AG09319 (cell line): ENCODE results near the gene UBAP2.

Source experiments
- DNase-seq: peaks from one replicate; pipeline ENCODE4 v3.0.0-alpha.2; 2010; ENCODE audit warnings: low read depth; ENCODE audit errors: extremely low read depth
- CTCF ChIP-seq: IDR thresholded peaks from 2 replicates; pipeline ENCODE4 v1.5.1; 2011; ENCODE audit warnings: low read depth, mild to moderate bottlenecking, inconsistent platforms, low read length, moderate library complexity

The UBAP2 gene

GRCh38 chr9:33931326-33931725 lies 117.4 kb downstream of the UBAP2 start:
- no peak for DNase-seq
- TF ChIP-seq CTCF = no peak

- no peak for TF ChIP-seq CTCF
- DNase-seq = no peak
Measured at GRCh38 chr9:33927694-33928093, 121.0 kb downstream of the UBAP2 start.

- no peak for DNase-seq
- no peak for TF ChIP-seq CTCF
Measured at GRCh38 chr9:33926746-33927485, 121.8 kb downstream of the UBAP2 start.

GRCh38 chr9:33924978-33925797 lies 123.5 kb downstream of the UBAP2 start:
- no peak for DNase-seq
- peak; percentile 79 for TF ChIP-seq CTCF

GRCh38 chr9:33923998-33924701 lies 124.5 kb downstream of the UBAP2 start:
- DNase-seq = no peak

GRCh38 chr9:33923079-33923478 lies 125.6 kb downstream of the UBAP2 start:
- no peak for DNase-seq
- no peak for TF ChIP-seq CTCF

More at GRCh38 chr9:33923998-33924701, 124.5 kb downstream of the UBAP2 start:
- TF ChIP-seq CTCF = no peak
